ENCODE measurements around the gene RASSF4.

Gene RASSF4

DNA sequence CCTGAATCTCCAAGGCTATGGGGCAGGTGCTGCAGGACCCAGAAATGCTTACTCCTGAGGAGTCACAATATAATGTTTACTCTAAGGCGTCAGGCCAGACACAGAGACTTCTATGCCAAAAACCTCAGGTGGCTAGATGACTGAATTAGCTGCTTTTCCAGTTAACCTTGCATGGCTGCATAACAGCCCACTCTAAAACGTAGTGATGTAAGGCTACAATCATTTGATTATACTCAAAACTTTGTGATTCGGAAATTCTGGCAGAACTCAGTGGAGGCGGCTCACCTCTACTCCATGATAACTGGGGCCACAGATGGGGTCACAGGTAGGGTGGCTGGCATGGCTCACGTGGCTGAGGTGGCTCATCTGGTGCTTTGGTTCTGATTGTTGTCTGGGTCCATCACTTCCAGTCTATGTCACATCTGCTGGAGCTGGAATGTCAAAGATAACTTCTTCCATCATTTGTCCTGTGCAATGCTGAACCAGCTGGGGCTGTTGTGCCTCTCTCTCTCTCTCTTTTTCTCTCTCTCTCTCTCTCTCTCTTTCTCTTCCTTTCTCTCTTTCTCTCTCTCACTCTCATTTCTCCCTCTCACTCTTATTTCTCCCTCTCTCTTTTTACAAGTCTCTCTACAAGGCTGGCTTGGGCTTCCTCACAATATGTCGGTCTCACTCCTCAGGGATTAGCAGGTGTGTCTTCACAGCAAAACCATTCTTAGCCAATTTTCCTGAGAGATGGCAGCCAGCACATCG is 36.6 kb upstream of the RASSF4 start:
- no peak for DNase-seq (ENCODE audit: low read depth)
- TF ChIP-seq, protein P1, sequence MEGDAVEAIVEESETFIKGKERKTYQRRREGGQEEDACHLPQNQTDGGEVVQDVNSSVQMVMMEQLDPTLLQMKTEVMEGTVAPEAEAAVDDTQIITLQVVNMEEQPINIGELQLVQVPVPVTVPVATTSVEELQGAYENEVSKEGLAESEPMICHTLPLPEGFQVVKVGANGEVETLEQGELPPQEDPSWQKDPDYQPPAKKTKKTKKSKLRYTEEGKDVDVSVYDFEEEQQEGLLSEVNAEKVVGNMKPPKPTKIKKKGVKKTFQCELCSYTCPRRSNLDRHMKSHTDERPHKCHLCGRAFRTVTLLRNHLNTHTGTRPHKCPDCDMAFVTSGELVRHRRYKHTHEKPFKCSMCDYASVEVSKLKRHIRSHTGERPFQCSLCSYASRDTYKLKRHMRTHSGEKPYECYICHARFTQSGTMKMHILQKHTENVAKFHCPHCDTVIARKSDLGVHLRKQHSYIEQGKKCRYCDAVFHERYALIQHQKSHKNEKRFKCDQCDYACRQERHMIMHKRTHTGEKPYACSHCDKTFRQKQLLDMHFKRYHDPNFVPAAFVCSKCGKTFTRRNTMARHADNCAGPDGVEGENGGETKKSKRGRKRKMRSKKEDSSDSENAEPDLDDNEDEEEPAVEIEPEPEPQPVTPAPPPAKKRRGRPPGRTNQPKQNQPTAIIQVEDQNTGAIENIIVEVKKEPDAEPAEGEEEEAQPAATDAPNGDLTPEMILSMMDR (IDR thresholded peaks at IDR 0.05; ENCODE audit: low read depth, low read length, missing control alignments): no peak
- in situ Hi-C loops (cut with HindIII; ENCODE audit: low sequenced_read_pairs): no loop called here

DNA sequence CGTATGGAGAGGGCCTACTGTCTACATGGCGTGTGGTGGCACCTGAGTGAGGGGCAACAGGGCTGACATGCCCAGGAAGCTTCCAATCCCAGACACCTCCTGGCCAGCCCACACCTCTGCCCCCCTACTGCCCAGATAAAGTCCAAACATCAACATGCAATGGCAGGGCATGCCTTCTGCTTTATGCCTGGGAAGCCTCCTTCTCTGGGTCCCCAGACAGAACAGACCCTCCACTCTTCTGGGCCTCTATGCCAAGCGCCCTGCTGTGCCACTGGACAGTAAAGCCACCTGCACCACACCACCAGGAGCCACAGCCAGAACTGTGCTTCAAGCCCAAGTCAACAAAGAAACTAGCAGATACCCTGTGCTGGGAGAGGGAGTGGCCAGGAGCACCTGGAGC is 36.0 kb upstream of the RASSF4 start:
- no peak for DNase-seq (ENCODE audit: low read depth)
- no peak overlapping the region for H3K4me3 ChIP-seq (ENCODE audit: low read depth, low read length)
- in situ Hi-C loops (cut with HindIII; ENCODE audit: low sequenced_read_pairs): no loop called here
- TF ChIP-seq, protein P1 (IDR thresholded peaks at IDR 0.05; ENCODE audit: low read depth, low read length, missing control alignments): no peak

More for the DNA sequence above, 36.6 kb upstream of the RASSF4 start:
- no peak overlapping the region for H3K4me3 ChIP-seq (ENCODE audit: low read depth, low read length)

DNA sequence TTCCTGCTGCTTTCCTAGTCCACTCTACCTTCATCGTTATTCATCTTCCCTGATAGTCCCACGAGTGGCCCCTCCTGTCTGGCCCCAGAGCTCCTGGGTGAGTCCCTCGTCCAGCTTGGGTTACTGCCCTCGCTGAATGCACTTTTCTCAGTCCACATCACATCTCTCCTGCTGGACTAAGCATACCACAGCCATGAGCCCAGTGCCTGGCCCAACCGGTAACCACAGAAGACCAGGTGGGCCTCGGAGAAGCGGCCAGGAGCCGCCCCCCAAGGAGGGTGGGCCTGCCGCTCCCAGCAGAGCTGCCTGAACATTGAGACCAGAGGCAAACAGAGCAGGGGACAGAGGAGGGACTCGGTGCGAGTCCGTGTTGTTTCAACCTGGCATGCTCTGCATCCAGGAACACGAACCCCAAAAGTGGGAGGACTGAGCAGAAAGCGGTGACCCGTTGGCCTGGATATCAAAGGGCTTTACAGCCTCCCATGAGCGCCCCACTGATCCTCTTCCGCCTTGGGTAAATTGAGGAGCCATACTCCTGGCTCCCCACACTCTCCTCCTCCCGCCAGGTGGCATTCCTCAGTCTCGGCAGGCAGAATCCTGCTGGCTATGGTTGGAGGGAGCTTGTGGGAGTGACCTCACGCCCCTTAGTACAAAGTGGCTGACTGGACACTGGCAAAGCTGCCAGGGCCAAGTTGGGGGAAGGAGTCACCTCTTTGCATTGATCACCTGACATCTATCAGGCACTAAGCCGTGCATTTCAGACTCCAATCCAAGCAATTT is 35.2 kb upstream of the RASSF4 start:
- TF ChIP-seq, protein P1 (IDR thresholded peaks at IDR 0.05; ENCODE audit: low read depth, low read length, missing control alignments): no peak
- in situ Hi-C loops (cut with HindIII; ENCODE audit: low sequenced_read_pairs): no loop called here
- no peak for DNase-seq (ENCODE audit: low read depth)
- H3K4me3 ChIP-seq (ENCODE audit: low read depth, low read length): no peak overlapping the region

DNA sequence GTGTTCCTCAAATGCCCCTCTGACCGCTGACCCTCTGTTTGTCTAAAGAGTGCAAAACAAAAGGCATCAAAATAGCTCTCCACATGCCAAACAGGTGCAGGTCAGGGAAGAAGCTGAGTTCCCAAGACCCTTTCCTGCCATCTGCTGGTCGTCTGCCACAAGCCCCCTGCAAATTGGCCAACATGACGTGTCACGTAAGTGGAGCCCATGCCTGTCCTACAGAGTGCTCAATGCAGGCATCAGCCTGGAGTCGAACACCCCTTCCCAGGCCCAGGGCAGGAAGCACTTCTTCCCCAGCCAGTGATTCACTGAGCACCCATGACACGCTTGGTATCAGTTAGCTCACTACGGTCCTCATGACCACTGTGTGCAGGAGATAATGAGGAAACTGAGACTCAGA is 34.4 kb upstream of the RASSF4 start:
- TF ChIP-seq, protein P1 (IDR thresholded peaks at IDR 0.05; ENCODE audit: low read depth, low read length, missing control alignments): peak; percentile 19
- DNase-seq (ENCODE audit: low read depth): no peak
- in situ Hi-C loops (cut with HindIII; ENCODE audit: low sequenced_read_pairs): no loop called here
- H3K4me3 ChIP-seq (ENCODE audit: low read depth, low read length): no peak overlapping the region

DNA sequence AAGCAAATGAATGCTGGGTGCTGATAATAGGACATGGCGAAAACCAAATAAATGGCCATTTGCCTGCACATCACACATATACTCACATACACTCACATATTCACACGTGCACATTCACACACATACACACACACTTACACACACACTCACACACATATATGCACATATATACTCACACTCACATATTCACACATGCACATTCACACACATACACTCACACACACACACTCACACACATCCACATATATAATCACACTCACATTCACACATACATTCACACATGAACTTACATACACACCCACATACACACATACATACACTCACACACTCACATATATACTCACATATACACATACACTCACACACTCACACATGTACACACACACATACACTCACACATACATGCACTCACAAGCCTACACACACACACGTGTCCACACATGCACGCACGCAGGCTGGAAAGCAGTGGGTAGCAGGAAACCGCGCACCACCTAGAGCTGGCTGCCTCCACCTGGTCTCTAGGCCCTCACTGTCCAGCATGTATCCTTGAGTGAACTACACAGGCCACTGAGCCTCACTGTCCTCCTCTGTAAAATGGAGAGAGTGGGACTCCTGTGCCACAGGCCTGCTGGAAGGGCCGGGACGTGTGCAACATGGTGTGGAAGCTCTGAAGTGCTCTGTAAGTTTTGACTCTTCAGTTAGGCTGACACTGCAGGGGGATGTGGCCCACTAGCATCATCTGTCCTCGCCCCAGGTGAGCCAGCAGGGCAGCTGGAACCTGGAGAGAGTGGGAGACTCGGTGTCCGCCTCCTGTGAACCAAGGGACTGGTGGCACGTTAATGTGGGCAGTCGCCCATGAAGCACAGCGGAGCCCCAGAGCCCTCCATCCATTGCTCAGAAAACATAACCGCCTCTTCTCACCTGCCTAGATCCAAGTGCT is 33.5 kb upstream of the RASSF4 start:
- no peak overlapping the region for H3K4me3 ChIP-seq (ENCODE audit: low read depth, low read length)
- DNase-seq (ENCODE audit: low read depth): no peak
- in situ Hi-C loops (cut with HindIII; ENCODE audit: low sequenced_read_pairs): no loop called here
- TF ChIP-seq, protein P1 (IDR thresholded peaks at IDR 0.05; ENCODE audit: low read depth, low read length, missing control alignments): no peak

DNA sequence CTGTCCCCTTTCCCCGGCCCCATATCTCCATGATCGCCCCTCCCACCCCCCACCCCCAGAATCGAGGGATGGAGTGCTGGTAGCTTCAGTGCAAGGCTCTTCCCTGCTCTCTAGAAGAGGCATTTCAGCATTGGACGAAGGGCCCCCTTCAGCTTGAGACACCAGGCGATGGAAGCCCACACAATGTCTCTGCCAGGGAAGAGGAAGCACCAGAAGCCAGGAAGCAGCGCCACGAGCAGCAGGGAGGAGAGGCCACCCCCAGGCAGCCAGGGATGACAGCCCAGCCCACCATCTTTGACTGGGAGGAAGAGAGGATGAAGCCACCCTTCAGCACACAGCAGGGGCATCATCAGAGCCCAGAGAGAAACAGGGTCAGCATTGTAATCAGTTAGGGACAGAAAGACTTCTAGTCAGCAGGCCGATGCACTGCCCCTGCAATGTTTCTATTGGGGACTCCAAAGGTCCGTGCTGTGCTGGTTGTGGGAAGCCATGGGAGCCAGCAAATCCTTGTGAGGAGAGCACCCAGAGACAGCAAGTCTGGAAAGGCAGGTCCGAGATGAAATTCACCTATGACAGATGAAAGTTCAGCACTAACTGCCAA is 32.8 kb upstream of the RASSF4 start:
- DNase-seq (ENCODE audit: low read depth): no peak
- TF ChIP-seq, protein P1 (IDR thresholded peaks at IDR 0.05; ENCODE audit: low read depth, low read length, missing control alignments): no peak
- no peak overlapping the region for H3K4me3 ChIP-seq (ENCODE audit: low read depth, low read length)
- in situ Hi-C loops (cut with HindIII; ENCODE audit: low sequenced_read_pairs): no loop called here
